H1 (cell line): ENCODE data around the gene RIPK4. TPM values are rescaled to one million over a fixed set of nuclear protein-coding genes. Genes with fewer than 3 reads are reported as not detected.

Experiments
- CTCF ChIA-PET: fragments of 300-600 bp; sonication (Branson Sonifier 250); formaldehyde crosslinking; loops from one replicate; lab custom pipeline; 2021; ENCODE audit not compliant: partially characterized antibody; lab: Charles Lee
- POLR2A ChIA-PET: fragments of 300-600 bp; sonication (Branson Sonifier 250); formaldehyde crosslinking; loops from one replicate; lab custom pipeline; 2021; ENCODE audit warnings: inconsistent platforms; ENCODE audit not compliant: partially characterized antibody; lab: Charles Lee
- DNase-seq, 2 experiments: peaks; one replicate each; pipeline versions ENCODE4 v3.0.0 to v3.0.0-alpha.2; 2010 to 2022; ENCODE audit warnings: low spot score in 2 of 2, low read depth in 1 of 2, mixed read lengths in 1 of 2
- FAIRE-seq: peaks from 2 replicates; lab custom pipeline; 2011; peaks lifted over from hg19 to GRCh38; lab: Jason Lieb, UNC
- H2AFZ ChIP-seq: 2 replicates; pipeline ENCODE4 v1.8.1; 2012; ENCODE audit warnings: low read length, inconsistent platforms
- H2AK5ac ChIP-seq: 2 replicates; pipeline ENCODE4 v1.6.1; 2013; ENCODE audit warnings: low read depth, low read length
- H2BK120ac ChIP-seq: replicated peaks from 2 replicates; pipeline ENCODE3; 2013; ENCODE audit warnings: low read depth, low read length, inconsistent platforms
- H2BK12ac ChIP-seq: 2 replicates; pipeline ENCODE4 v1.6.1; 2013; ENCODE audit warnings: low read depth, low read length
- H2BK15ac ChIP-seq: 2 replicates; pipeline ENCODE4 v1.6.1; 2013; ENCODE audit warnings: low read length
- H2BK20ac ChIP-seq: 2 replicates; pipeline ENCODE4 v1.6.1; 2013; ENCODE audit warnings: low read length
- H2BK5ac ChIP-seq: 2 replicates; pipeline ENCODE4 v1.6.1; 2013; ENCODE audit warnings: low read depth, low read length
- H3K14ac ChIP-seq: 2 replicates; pipeline ENCODE4 v1.6.1; 2013; ENCODE audit warnings: inconsistent platforms; ENCODE audit not compliant: insufficient read length
- H3K18ac ChIP-seq: 2 replicates; pipeline ENCODE4 v1.6.1; 2013; ENCODE audit warnings: low read length; ENCODE audit errors: extremely low read depth
- H3K23ac ChIP-seq: 2 replicates; pipeline ENCODE4 v1.6.1; 2013; ENCODE audit warnings: inconsistent platforms; ENCODE audit not compliant: insufficient read length
- H3K23me2 ChIP-seq: 2 replicates; pipeline ENCODE4 v1.6.1; 2013; ENCODE audit warnings: low read depth, low read length
- H3K27ac ChIP-seq: 2 replicates; pipeline ENCODE4 v1.6.1; 2011; ENCODE audit warnings: low read depth, low read length, inconsistent platforms
- H3K27me3 ChIP-seq, 4 experiments: replicated peaks in 1 of 4; 1 replicate in 1 of 4; 2 replicates in 3 of 4; pipeline versions ENCODE4 v1.6.1 to v1.8.1; 2011 to 2013; ENCODE audit warnings: low read length in 3 of 4, mild to moderate bottlenecking in 3 of 4, inconsistent platforms in 2 of 4, mixed read lengths in 2 of 4, moderate library complexity in 1 of 4; ENCODE audit not compliant: control insufficient read depth in 3 of 4, insufficient read depth in 3 of 4; ENCODE audit errors: extremely low read depth in 1 of 4
- H3K36me3 ChIP-seq, 4 experiments: 2 replicates each; pipeline versions ENCODE4 v1.6.1 to v1.8.1; 2011 to 2013; ENCODE audit warnings: mild to moderate bottlenecking in 4 of 4, low read length in 3 of 4, moderate library complexity in 2 of 4, control low read depth in 1 of 4, inconsistent platforms in 1 of 4; ENCODE audit not compliant: insufficient read depth in 4 of 4, control insufficient read depth in 2 of 4
- H3K4ac ChIP-seq: replicated peaks from 2 replicates; pipeline ENCODE3; 2013; ENCODE audit warnings: low read length, low read depth, mixed read lengths, inconsistent platforms; ENCODE audit not compliant: insufficient read length
- H3K4me1 ChIP-seq, 4 experiments: replicated peaks in 1 of 4; 1 replicate in 1 of 4; 2 replicates in 3 of 4; pipeline versions ENCODE4 v1.6.1 to v1.8.1; 2011 to 2013; ENCODE audit warnings: low read length in 3 of 4, inconsistent platforms in 2 of 4, mixed read lengths in 1 of 4; ENCODE audit not compliant: insufficient read depth in 4 of 4, control insufficient read depth in 3 of 4
- H3K4me2 ChIP-seq, 2 experiments: 2 replicates each; pipeline versions ENCODE4 v1.6.1 to v1.8.1; 2011 to 2013; ENCODE audit warnings: low read depth in 2 of 2, low read length in 2 of 2, control low read depth in 1 of 2, inconsistent platforms in 1 of 2, mild to moderate bottlenecking in 1 of 2; ENCODE audit not compliant: insufficient read depth in 1 of 2
- H3K4me3 ChIP-seq, 4 experiments: fragments of 200-600, 300-600 bp in 1 of 4; sonication (generic), shearing (Covaris generic), sonication (Bioruptor Twin) in 1 of 4; 2 replicates each; pipeline versions ENCODE4 v1.5.1 to v1.8.1; 2011 to 2016; ENCODE audit warnings: low read length in 4 of 4, low read depth in 3 of 4, control low read depth in 2 of 4, inconsistent platforms in 2 of 4, mild to moderate bottlenecking in 2 of 4, mixed read lengths in 1 of 4, moderate library complexity in 1 of 4; ENCODE audit not compliant: insufficient read depth in 2 of 4; ENCODE audit errors: extremely low read depth in 1 of 4
- H3K56ac ChIP-seq: replicated peaks from 2 replicates; pipeline ENCODE3; 2013; ENCODE audit warnings: low read depth, mild to moderate bottlenecking, mixed read lengths, low read length, inconsistent platforms; ENCODE audit not compliant: insufficient read length
- H3K79me1 ChIP-seq: 2 replicates; pipeline ENCODE4 v1.6.1; 2013; ENCODE audit warnings: low read depth, low read length, control low read depth
- H3K79me2 ChIP-seq, 2 experiments: 2 replicates each; pipeline versions ENCODE4 v1.6.1 to v1.8.1; 2012 to 2013; ENCODE audit warnings: low read length in 2 of 2, mild to moderate bottlenecking in 2 of 2, inconsistent platforms in 1 of 2; ENCODE audit not compliant: insufficient read depth in 2 of 2, control insufficient read depth in 1 of 2
- H3K9ac ChIP-seq, 4 experiments: replicated peaks in 1 of 4; 1 replicate in 1 of 4; 2 replicates in 3 of 4; pipeline versions ENCODE4 v1.6.1 to v1.8.1; 2011 to 2013; ENCODE audit warnings: low read depth in 3 of 4, low read length in 3 of 4, control low read depth in 2 of 4, mild to moderate bottlenecking in 2 of 4, moderate library complexity in 2 of 4, inconsistent platforms in 1 of 4; ENCODE audit errors: extremely low read depth in 1 of 4
- H3K9me3 ChIP-seq, 2 experiments: 2 replicates each; pipeline versions ENCODE4 v1.6.1 to v1.8.1; 2012 to 2013; ENCODE audit warnings: mild to moderate bottlenecking in 2 of 2, moderate library complexity in 2 of 2, control low read depth in 1 of 2, inconsistent platforms in 1 of 2, low read depth in 1 of 2, low read length in 1 of 2, mixed read lengths in 1 of 2; ENCODE audit not compliant: insufficient read depth in 2 of 2
- H4K20me1 ChIP-seq, 2 experiments: replicated peaks in 1 of 2; 2 replicates each; pipeline versions ENCODE3 to v1.8.1; 2011 to 2013; ENCODE audit warnings: inconsistent platforms in 2 of 2, low read length in 2 of 2, mild to moderate bottlenecking in 1 of 2; ENCODE audit not compliant: insufficient read depth in 2 of 2, control insufficient read depth in 1 of 2
- H4K5ac ChIP-seq: 2 replicates; pipeline ENCODE4 v1.6.1; 2013; ENCODE audit warnings: low read length, low read depth, mixed read lengths, inconsistent platforms; ENCODE audit not compliant: insufficient read length
- H4K8ac ChIP-seq: 2 replicates; pipeline ENCODE4 v1.8.0; 2013; ENCODE audit warnings: mild to moderate bottlenecking, moderate library complexity, low read length, inconsistent platforms; ENCODE audit not compliant: insufficient read depth; ENCODE audit errors: extremely low read depth
- H4K91ac ChIP-seq: replicated peaks from 2 replicates; pipeline ENCODE3; 2013; ENCODE audit warnings: low read length, mixed read lengths, inconsistent platforms; ENCODE audit not compliant: insufficient read length
- BCL11A ChIP-seq, 2 experiments: IDR thresholded peaks; one replicate each; pipeline ENCODE4 v1.6.1; 2011; ENCODE audit warnings: low read depth in 2 of 2, low read length in 2 of 2, mild to moderate bottlenecking in 2 of 2
- CBX5 ChIP-seq: fragments of 300-800, 300-1000 bp; sonication (generic); IDR thresholded peaks from 2 replicates; pipeline ENCODE4 v1.7.1; 2016; ENCODE audit warnings: antibody characterized with exemption, low read length, low read depth
- CHD1 ChIP-seq: IDR thresholded peaks from 2 replicates; pipeline ENCODE4 v1.6.1; 2012; ENCODE audit warnings: low read depth, low read length, improper control_type of control experiment
- CTBP2 ChIP-seq: IDR thresholded peaks from 2 replicates; pipeline ENCODE4 v1.7.0; 2011; ENCODE audit warnings: borderline replicate concordance, mild to moderate bottlenecking, moderate library complexity, mixed read lengths, low read length; ENCODE audit not compliant: insufficient read depth, insufficient read length
- KDM1A ChIP-seq: fragments of 200-600, 300-600 bp; sonication (generic); IDR thresholded peaks from 2 replicates; pipeline ENCODE4 v1.7.1; 2016; ENCODE audit warnings: mild to moderate bottlenecking, low read length, borderline replicate concordance
- KDM4A ChIP-seq: IDR thresholded peaks from one replicate; pipeline ENCODE4 v1.7.1; 2012; ENCODE audit warnings: low read depth, mild to moderate bottlenecking, moderate library complexity, low read length, inconsistent platforms; ENCODE audit not compliant: severe bottlenecking
- PHF8 ChIP-seq: fragments of 200-600 bp; sonication (generic); conservative IDR thresholded peaks from 2 replicates; pipeline ENCODE4 v1.7.1; 2012; ENCODE audit warnings: low read depth, mild to moderate bottlenecking, inconsistent platforms, low read length, moderate library complexity
- RBBP5 ChIP-seq: IDR thresholded peaks from 2 replicates; pipeline ENCODE4 v1.7.1; 2012; ENCODE audit warnings: low read depth, mild to moderate bottlenecking, inconsistent platforms, low read length, moderate library complexity, borderline replicate concordance
- RXRA ChIP-seq: IDR thresholded peaks from 2 replicates; pipeline ENCODE4 v1.6.1; 2011; ENCODE audit warnings: low read depth, mild to moderate bottlenecking, low read length, moderate library complexity; ENCODE audit not compliant: insufficient read depth
- SAP30 ChIP-seq: fragments of 300-600 bp; sonication (generic); IDR thresholded peaks from 2 replicates; pipeline ENCODE4 v1.7.1; 2012; ENCODE audit warnings: low read length, moderate library complexity, mild to moderate bottlenecking, inconsistent platforms; ENCODE audit not compliant: insufficient read depth, insufficient replicate concordance
- SIN3A ChIP-seq, 2 experiments: IDR thresholded peaks in 1 of 2; conservative IDR thresholded peaks in 1 of 2; 2 replicates each; pipeline ENCODE4 v1.6.1; 2011 to 2012; ENCODE audit warnings: low read length in 2 of 2, improper control_type of control experiment in 1 of 2, low read depth in 1 of 2, mild to moderate bottlenecking in 1 of 2
- SP2 ChIP-seq: IDR thresholded peaks from 2 replicates; pipeline ENCODE4 v1.6.1; 2012; ENCODE audit warnings: mild to moderate bottlenecking, low read length, inconsistent platforms
- SRF ChIP-seq: IDR thresholded peaks from 2 replicates; pipeline ENCODE4 v1.6.1; 2011; ENCODE audit warnings: mild to moderate bottlenecking, low read depth, low read length, moderate library complexity
- ZNF274 ChIP-seq: IDR thresholded peaks from 2 replicates; pipeline ENCODE4 v1.7.0; 2012; ENCODE audit warnings: low read length, borderline replicate concordance; ENCODE audit errors: extremely low read depth
- WGBS, 2 experiments: shearing (Covaris generic) in 1 of 2; methylation state at CpG; one replicate each; pipeline versions ENCODE4 v1.1.6 to v1.1.7; 2013 to 2015; ENCODE audit warnings: low lambda C conversion rate in 2 of 2, mixed read lengths in 2 of 2, inconsistent platforms in 1 of 2, low coverage in 1 of 2, missing lambda C conversion rate in 1 of 2; ENCODE audit not compliant: insufficient replicate concordance in 2 of 2, insufficient coverage in 1 of 2, insufficient read length in 1 of 2; ENCODE audit errors: extremely low coverage in 1 of 2, missing lambda C conversion rate in 1 of 2; 5-methylcytosine and 5-hydroxymethylcytosine counted together
- polyA plus RNA-seq, 7 experiments: library from polyadenylated mRNA; depleted of rRNA in 3 of 7; stranded (reverse) in 5 of 7; unstranded in 2 of 7; fragments of >200 nt in 5 of 7; fragments of 200-250 nt in 2 of 7; gene quantifications; 1 replicate in 5 of 7; 2 replicates in 1 of 7; 4 replicates in 1 of 7; pipeline versions ENCODE4 v1.2.1 to v1.2.3, GENCODE V29; 2011 to 2013; ENCODE audit warnings: missing spikeins in 2 of 7, mixed read lengths in 2 of 7
- total RNA-seq: library from RNA; stranded (reverse); fragmentation: NEBNext Ultra II Directional; extraction: Animal tissue kit (Norgen Biotek cat#: 25700); gene quantifications from 2 replicates; pipeline ENCODE4 v1.2.1, GENCODE V29; 2021

RIPK4 gene
- total and polyA plus RNA-seq, 2 of the 8 experiments (the other 6 are each of a cell fraction or from before 2014, with no cell fraction given) = 2.7 to 5.6 TPM

- no peak overlapping the region for H2BK120ac ChIP-seq
- no peak overlapping the region for H3K14ac ChIP-seq
- H4K5ac ChIP-seq = no peak overlapping the region
- FAIRE-seq (no peak), DNase-seq (no peak)
- H3K4ac ChIP-seq = no peak overlapping the region
- H3K27me3 ChIP-seq = peaks cover 0 to 3% (median 0%) of the 10 kb centered on the region in 4 experiments; a peak in 1 of 7 replicates
- H3K79me2 ChIP-seq = no peaks in the 10 kb centered on the region
- H4K8ac ChIP-seq = no peak overlapping the region
- H3K4me1 ChIP-seq = peaks cover 0 to 17% (median 10%) of the 10 kb centered on the region in 4 experiments; a peak in 6 of 7 replicates
- no peak overlapping the region for H2BK15ac ChIP-seq
- H4K91ac ChIP-seq = no peak overlapping the region
- H3K23me2 ChIP-seq = peaks cover 7% of the 10 kb centered on the region; the same call in 1 of the 2 replicates
- H3K79me1 ChIP-seq = no peaks in the 10 kb centered on the region
- H3K27ac ChIP-seq = no peak overlapping the region
- WGBS, 2 experiments = 83% methylated on average over 7 of the region's 7 CpGs; no CpG with 5 or more reads in 1 of the 2 experiments
- H3K4me3 ChIP-seq = no peak overlapping the region
- no peak overlapping the region for H3K9ac ChIP-seq
- H2BK20ac ChIP-seq = no peak overlapping the region
- no peak overlapping the region for H2AFZ ChIP-seq
- H2BK5ac ChIP-seq = no peak overlapping the region
- no peak overlapping the region for H3K23ac ChIP-seq
- H2AK5ac ChIP-seq = no peak overlapping the region
- no peak overlapping the region for H3K18ac ChIP-seq
- CTCF ChIA-PET = interaction anchor here (1.8 to 2.3 kb wide), 2 partner anchors 29 to 104 kb away, joined by 7 to 8 read pairs; no protein-coding TSS in a partner anchor
- H3K9me3 ChIP-seq = no peaks in the 10 kb centered on the region
- no peaks in the 10 kb centered on the region for H3K36me3 ChIP-seq
- no peak overlapping the region for H2BK12ac ChIP-seq
- no peaks in the 10 kb centered on the region for H4K20me1 ChIP-seq
- H3K4me2 ChIP-seq = no peak overlapping the region
- POLR2A ChIA-PET = no interaction called here
- H3K56ac ChIP-seq = no peak overlapping the region
- TF ChIP-seq RBBP5 (no peak), CBX5 (no peak), RXRA (no peak), SRF (no peak), SIN3A (conservative IDR thresholded peaks at IDR 0.05 in 1 of 2, IDR thresholded peaks at IDR 0.05 in 1 of 2; ENCODE audit: low read depth in 1 of 2, low read length in 2 of 2) (no peak), PHF8 (no peak), KDM1A (no peak), CTBP2 (no peak), ZNF274 (no peak), KDM4A (no peak), SAP30 (no peak), BCL11A (IDR thresholded peaks at IDR 0.05; ENCODE audit: low read depth in 2 of 2, low read length in 2 of 2) (no peak), SP2 (no peak), CHD1 (no peak)
These were observed 50.1 kb downstream of the RIPK4 start for GRCh38 chr21:41716751-41717150.
